ENCODE results near the gene MVK. TPM values are rescaled to one million over a fixed set of nuclear protein-coding genes. Genes with fewer than 3 reads are reported as not detected.

MVK gene
- total RNA-seq, 4 donors from 2014 or later = 3.2 to 14.2 (median 9.1) TPM

- DNase-seq (no peak), ATAC-seq (no peak)
- no peak overlapping the region for H3K4me3 ChIP-seq
- no peak overlapping the region for H3K27ac ChIP-seq
- TF ChIP-seq POLR2A (IDR thresholded peaks at IDR 0.05) (no peak), CTCF (IDR thresholded peaks at IDR 0.05 in 4 of 5, conservative IDR thresholded peaks at IDR 0.05 in 1 of 5) (no peak)
- no peaks in the 10 kb centered on the region for H3K9me3 ChIP-seq
- no peaks in the 10 kb centered on the region for H3K27me3 ChIP-seq
- peaks cover 0 to 61% of the 10 kb centered on the region in 2 donors for H3K36me3 ChIP-seq
- intact Hi-C loops (cut with DNase I; ENCODE audit: low total_unique reads) (no loop called here), in situ Hi-C loops (cut with MboI; ENCODE audit: low sequenced_read_pairs in 4 of 4) (no loop called here)
- H3K4me1 ChIP-seq = peaks cover 0 to 2% of the 10 kb centered on the region in 2 donors
These were observed 6.7 kb downstream of the MVK start for GRCh38 chr12:109580272-109580671.

DNA sequence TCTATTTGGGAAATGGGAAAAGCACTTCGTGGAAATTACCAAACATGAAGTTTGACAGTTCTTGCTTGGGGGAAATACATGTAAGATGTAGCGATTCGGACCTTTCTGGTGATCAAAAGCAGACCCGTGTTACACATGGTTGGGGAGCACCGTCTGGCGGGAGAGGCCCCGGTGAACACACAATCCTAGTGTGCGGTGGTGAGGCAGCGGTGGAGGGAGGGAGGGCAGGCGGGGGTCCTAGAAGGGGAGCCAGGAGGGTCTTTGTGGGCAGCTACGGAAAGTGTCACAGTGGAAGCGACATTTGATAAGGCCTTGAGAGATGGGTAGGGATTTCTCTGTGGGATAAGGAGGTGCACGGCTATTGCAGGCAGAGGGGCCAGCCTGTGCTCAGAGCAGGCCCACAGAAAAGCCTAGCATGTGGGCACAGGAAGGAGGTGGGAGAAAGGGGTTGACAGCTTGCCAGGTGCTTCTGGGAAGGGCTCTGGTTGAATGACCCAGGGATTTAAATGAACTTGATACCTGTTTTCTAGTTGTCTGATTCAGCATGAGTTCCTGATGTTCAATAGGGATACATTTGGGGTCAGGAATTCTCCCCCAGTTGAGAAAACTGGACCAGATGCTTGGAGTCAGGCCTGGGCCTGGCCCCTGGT, 7.2 kb downstream of the MVK start:
- intact Hi-C loops (cut with DNase I; ENCODE audit: low total_unique reads) (no loop called here), in situ Hi-C loops (cut with MboI; ENCODE audit: low sequenced_read_pairs in 4 of 4) (no loop called here)
- ATAC-seq (no peak), DNase-seq (no peak)
- Histone ChIP-seq H3K4me1 (peaks cover 0 to 2% of the 10 kb centered on the region in 2 donors), H3K4me3 (no peak overlapping the region), H3K36me3 (peaks cover 0 to 59% of the 10 kb centered on the region in 2 donors), H3K27me3 (no peaks in the 10 kb centered on the region), H3K9me3 (no peaks in the 10 kb centered on the region), H3K27ac (no peak overlapping the region)
- TF ChIP-seq POLR2A (IDR thresholded peaks at IDR 0.05) (no peak), CTCF (IDR thresholded peaks at IDR 0.05 in 4 of 5, conservative IDR thresholded peaks at IDR 0.05 in 1 of 5) (no peak)

GRCh38 chr12:109581334-109581691, 7.7 kb downstream of the MVK start:
- Histone ChIP-seq H3K4me3 (no peak overlapping the region), H3K9me3 (no peaks in the 10 kb centered on the region), H3K27me3 (no peaks in the 10 kb centered on the region), H3K36me3 (peaks cover 0 to 59% of the 10 kb centered on the region in 2 donors), H3K27ac (no peak overlapping the region), H3K4me1 (peaks cover 0 to 2% of the 10 kb centered on the region in 2 donors)
- intact Hi-C loops (cut with DNase I; ENCODE audit: low total_unique reads) (no loop called here), in situ Hi-C loops (cut with MboI; ENCODE audit: low sequenced_read_pairs in 4 of 4) (no loop called here)
- no peak for DNase-seq
- no peak for ATAC-seq
- TF ChIP-seq POLR2A (IDR thresholded peaks at IDR 0.05) (no peak), CTCF (IDR thresholded peaks at IDR 0.05 in 4 of 5, conservative IDR thresholded peaks at IDR 0.05 in 1 of 5) (no peak)

- TF ChIP-seq POLR2A (IDR thresholded peaks at IDR 0.05) (no peak), CTCF (IDR thresholded peaks at IDR 0.05 in 4 of 5, conservative IDR thresholded peaks at IDR 0.05 in 1 of 5) (no peak)
- Histone ChIP-seq H3K27me3 (no peaks in the 10 kb centered on the region), H3K9me3 (no peaks in the 10 kb centered on the region), H3K4me3 (no peak overlapping the region), H3K4me1 (peaks cover 0 to 2% of the 10 kb centered on the region in 2 donors), H3K36me3 (peaks cover 0 to 61% of the 10 kb centered on the region in 2 donors), H3K27ac (no peak overlapping the region)
- DNase-seq (no peak), ATAC-seq (peak in 1 of 2 donors; percentile 13)
- intact Hi-C loops (cut with DNase I; ENCODE audit: low total_unique reads) = no loop called here
- in situ Hi-C loops (cut with MboI; ENCODE audit: low sequenced_read_pairs in 4 of 4) = no loop called here
These were observed 8.3 kb downstream of the MVK start for GRCh38 chr12:109581856-109582255.

DNA sequence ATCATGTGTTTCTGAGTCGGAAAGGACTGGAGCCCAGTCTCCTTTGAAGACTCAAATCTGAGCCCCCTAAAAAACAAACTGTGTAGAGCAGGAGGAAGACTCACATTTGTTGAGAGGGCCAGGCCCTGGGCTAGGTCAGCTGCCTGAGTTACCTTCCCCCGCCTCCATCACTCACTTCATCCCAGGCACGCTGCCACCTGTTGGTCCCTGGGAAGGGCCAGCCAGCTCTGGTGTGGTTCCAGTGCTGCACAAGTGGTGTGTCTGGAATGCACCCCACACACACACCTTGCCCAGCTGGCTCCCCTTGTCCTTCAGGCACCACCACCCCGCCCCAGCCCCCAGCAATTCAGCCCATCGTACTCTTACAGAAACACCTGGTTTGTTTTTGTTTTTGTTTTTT, 9.0 kb downstream of the MVK start:
- in situ Hi-C loops (cut with MboI; ENCODE audit: low sequenced_read_pairs in 4 of 4) = no loop called here
- TF ChIP-seq CTCF (IDR thresholded peaks at IDR 0.05 in 4 of 5, conservative IDR thresholded peaks at IDR 0.05 in 1 of 5) (no peak), POLR2A (IDR thresholded peaks at IDR 0.05) (no peak)
- no peak for DNase-seq
- no peak overlapping the region for H3K27ac ChIP-seq
- H3K27me3 ChIP-seq = no peaks in the 10 kb centered on the region
- H3K4me3 ChIP-seq = no peak overlapping the region
- H3K4me1 ChIP-seq = peaks cover 0 to 2% of the 10 kb centered on the region in 2 donors
- intact Hi-C loops (cut with DNase I; ENCODE audit: low total_unique reads) = no loop called here
- H3K36me3 ChIP-seq = peaks cover 0 to 60% of the 10 kb centered on the region in 2 donors
- peak in 1 of 2 donors; percentile 63 for ATAC-seq
- no peaks in the 10 kb centered on the region for H3K9me3 ChIP-seq

Measured in gastrocnemius medialis (tissue), 4 donors.